Measurements from ENCODE around the gene DOCK8. TPM values are rescaled to one million over a fixed set of nuclear protein-coding genes. Genes with fewer than 3 reads are reported as not detected.

Gene DOCK8
- total and polyA plus RNA-seq, 10 of the 15 experiments (the other 5 are each of a cell fraction or from before 2014, with no cell fraction given) = 35.4 to 100 (median 44.7) TPM

DNA sequence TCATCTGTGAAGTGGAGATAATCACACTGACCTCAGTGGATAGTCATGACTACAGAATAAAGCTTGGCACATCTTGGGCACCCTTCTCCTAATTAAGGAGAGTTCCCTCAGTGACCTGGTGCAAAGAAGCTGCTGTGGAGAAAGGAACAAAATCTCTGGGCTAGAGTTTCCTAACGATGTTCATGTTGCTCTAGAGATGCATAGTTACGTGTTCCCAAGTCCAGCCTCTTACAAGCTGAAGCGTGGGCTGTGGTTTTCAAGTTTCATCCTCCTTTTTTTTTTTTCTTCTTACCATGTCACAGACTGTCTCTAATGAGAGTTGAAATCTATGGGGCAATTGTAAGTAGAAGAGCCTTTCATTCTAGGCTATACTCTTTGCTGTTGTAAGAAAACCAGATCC, 113.8 kb downstream of the DOCK8 start (continued):
- no peak for TF ChIP-seq NFIC (IDR thresholded peaks at IDR 0.05; ENCODE audit: low read depth, low read length)
- TF ChIP-seq E4F1 (IDR thresholded peaks at IDR 0.05; ENCODE audit: borderline replicate concordance, partially characterized antibody) = no peak
- TF ChIP-seq IKZF2 (IDR thresholded peaks at IDR 0.05) = no peak
- no peak for TF ChIP-seq EP300 (IDR thresholded peaks at IDR 0.05; ENCODE audit: borderline replicate concordance in 1 of 2, control insufficient read depth in 1 of 2, low read depth in 2 of 2, low read length in 2 of 2)

GRCh38 chr9:331197-331596, 116.5 kb downstream of the DOCK8 start:
- Histone ChIP-seq H3K9ac (ENCODE audit: control insufficient read depth, insufficient read depth, low read length) (no peak overlapping the region), H3K36me3 (ENCODE audit: control insufficient read depth in 2 of 2, insufficient read depth in 2 of 2, low read length in 1 of 2) (peaks cover 7 to 59% of the 10 kb centered on the region in 2 experiments), H3K27me3 (replicated peaks in 1 of 2; ENCODE audit: control insufficient read depth in 2 of 2, insufficient read depth in 2 of 2, low read length in 1 of 2) (no peaks in the 10 kb centered on the region), H4K20me1 (ENCODE audit: control insufficient read depth, insufficient read depth) (no peaks in the 10 kb centered on the region), H3K4me3 (no peak overlapping the region), H3K4me1 (ENCODE audit: control insufficient read depth, insufficient read depth, low read length) (no peaks in the 10 kb centered on the region), H3K9me3 (replicated peaks; ENCODE audit: control insufficient read depth, insufficient read depth, low read length) (no peaks in the 10 kb centered on the region), H2AFZ (ENCODE audit: control insufficient read depth, low read depth, low read length) (no peak overlapping the region), H3K79me2 (ENCODE audit: control insufficient read depth, insufficient read depth, low read length) (no peaks in the 10 kb centered on the region), H3K27ac (ENCODE audit: control insufficient read depth, insufficient read depth) (no peak overlapping the region), H3K4me2 (ENCODE audit: control insufficient read depth, insufficient read depth) (no peak overlapping the region)
- ChIA-PET SMC1A (ENCODE audit: uncharacterized antibody, unreplicated experiment) (interaction anchor here (0.7 kb wide), 1 partner anchor 41 kb away, joined by 3 read pairs; no protein-coding TSS in a partner anchor), RAD21 (ENCODE audit: unreplicated experiment) (no interaction called here), CTCF (no interaction called here), POLR2A (no interaction called here)
- no peak for FAIRE-seq
- no peak for DNase-seq (ENCODE audit: low read depth, low spot score)
- BruUV-seq (replicated peaks) = no TSS peak
- no peak for ATAC-seq
- 98% methylated on average over 3 of the region's 3 CpGs for WGBS (ENCODE audit: insufficient coverage, insufficient replicate concordance, low lambda C conversion rate, missing lambda C conversion rate)
- intact Hi-C loops (cut with micrococcal nuclease; ENCODE audit: unreplicated experiment) = no loop called here
- in situ Hi-C loops (cut with MboI) = no loop called here
- TF ChIP-seq, protein P1, sequence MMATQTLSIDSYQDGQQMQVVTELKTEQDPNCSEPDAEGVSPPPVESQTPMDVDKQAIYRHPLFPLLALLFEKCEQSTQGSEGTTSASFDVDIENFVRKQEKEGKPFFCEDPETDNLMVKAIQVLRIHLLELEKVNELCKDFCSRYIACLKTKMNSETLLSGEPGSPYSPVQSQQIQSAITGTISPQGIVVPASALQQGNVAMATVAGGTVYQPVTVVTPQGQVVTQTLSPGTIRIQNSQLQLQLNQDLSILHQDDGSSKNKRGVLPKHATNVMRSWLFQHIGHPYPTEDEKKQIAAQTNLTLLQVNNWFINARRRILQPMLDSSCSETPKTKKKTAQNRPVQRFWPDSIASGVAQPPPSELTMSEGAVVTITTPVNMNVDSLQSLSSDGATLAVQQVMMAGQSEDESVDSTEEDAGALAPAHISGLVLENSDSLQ (IDR thresholded peaks at IDR 0.05) = no peak
- TF ChIP-seq SMAD5 (IDR thresholded peaks at IDR 0.05; ENCODE audit: low read depth) = no peak
- no peak for TF ChIP-seq MXI1 (IDR thresholded peaks at IDR 0.05; ENCODE audit: low read depth, low read length)
- no peak for TF ChIP-seq NR2C2 (IDR thresholded peaks at IDR 0.05; ENCODE audit: borderline replicate concordance, control insufficient read depth, insufficient read length, low read depth)
- TF ChIP-seq, protein P2, sequence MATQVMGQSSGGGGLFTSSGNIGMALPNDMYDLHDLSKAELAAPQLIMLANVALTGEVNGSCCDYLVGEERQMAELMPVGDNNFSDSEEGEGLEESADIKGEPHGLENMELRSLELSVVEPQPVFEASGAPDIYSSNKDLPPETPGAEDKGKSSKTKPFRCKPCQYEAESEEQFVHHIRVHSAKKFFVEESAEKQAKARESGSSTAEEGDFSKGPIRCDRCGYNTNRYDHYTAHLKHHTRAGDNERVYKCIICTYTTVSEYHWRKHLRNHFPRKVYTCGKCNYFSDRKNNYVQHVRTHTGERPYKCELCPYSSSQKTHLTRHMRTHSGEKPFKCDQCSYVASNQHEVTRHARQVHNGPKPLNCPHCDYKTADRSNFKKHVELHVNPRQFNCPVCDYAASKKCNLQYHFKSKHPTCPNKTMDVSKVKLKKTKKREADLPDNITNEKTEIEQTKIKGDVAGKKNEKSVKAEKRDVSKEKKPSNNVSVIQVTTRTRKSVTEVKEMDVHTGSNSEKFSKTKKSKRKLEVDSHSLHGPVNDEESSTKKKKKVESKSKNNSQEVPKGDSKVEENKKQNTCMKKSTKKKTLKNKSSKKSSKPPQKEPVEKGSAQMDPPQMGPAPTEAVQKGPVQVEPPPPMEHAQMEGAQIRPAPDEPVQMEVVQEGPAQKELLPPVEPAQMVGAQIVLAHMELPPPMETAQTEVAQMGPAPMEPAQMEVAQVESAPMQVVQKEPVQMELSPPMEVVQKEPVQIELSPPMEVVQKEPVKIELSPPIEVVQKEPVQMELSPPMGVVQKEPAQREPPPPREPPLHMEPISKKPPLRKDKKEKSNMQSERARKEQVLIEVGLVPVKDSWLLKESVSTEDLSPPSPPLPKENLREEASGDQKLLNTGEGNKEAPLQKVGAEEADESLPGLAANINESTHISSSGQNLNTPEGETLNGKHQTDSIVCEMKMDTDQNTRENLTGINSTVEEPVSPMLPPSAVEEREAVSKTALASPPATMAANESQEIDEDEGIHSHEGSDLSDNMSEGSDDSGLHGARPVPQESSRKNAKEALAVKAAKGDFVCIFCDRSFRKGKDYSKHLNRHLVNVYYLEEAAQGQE (IDR thresholded peaks at IDR 0.05; ENCODE audit: low read depth, low read length) = no peak
- TF ChIP-seq TARDBP (IDR thresholded peaks at IDR 0.05; ENCODE audit: borderline replicate concordance) = no peak
- TF ChIP-seq ZNF274 (IDR thresholded peaks at IDR 0.05; ENCODE audit: insufficient read depth, insufficient read length) = no peak
- no peak for TF ChIP-seq RELA (IDR thresholded peaks at IDR 0.05; ENCODE audit: borderline replicate concordance, partially characterized antibody)
- TF ChIP-seq TAF1 (IDR thresholded peaks at IDR 0.05; ENCODE audit: borderline replicate concordance, low read depth, low read length) = no peak
- TF ChIP-seq SMAD1 (IDR thresholded peaks at IDR 0.05; ENCODE audit: low read depth, partially characterized antibody) = no peak
- TF ChIP-seq IRF4 (IDR thresholded peaks at IDR 0.05; ENCODE audit: low read depth, low read length) = no peak
- TF ChIP-seq NRF1 (conservative IDR thresholded peaks at IDR 0.05; ENCODE audit: low read depth, low read length) = no peak
- TF ChIP-seq MEF2B (IDR thresholded peaks at IDR 0.05; ENCODE audit: partially characterized antibody, poor library complexity, severe bottlenecking) = no peak

All from GM12878 (cell line).